ENCODE measurements around the gene TRIP12.

DNA sequence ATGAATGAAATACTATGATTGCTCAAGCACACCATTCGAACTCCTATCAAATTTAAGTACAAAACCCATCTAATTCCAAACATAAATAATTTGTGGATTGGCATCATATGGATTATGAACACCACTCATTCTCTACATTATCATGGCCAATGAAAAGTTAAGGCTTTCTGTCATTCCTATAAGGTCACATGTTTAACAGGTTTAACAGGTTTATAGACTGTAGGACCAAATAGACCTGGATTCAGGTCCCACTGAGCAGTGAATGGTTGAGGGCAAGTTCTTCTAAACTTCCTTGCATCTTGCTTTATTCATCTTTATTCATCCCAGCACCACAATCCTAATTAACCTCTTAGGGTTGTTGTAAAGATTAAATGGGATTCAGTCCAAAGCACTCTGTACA lies 33.9 kb upstream of the TRIP12 start:
- TF ChIP-seq, protein P1, sequence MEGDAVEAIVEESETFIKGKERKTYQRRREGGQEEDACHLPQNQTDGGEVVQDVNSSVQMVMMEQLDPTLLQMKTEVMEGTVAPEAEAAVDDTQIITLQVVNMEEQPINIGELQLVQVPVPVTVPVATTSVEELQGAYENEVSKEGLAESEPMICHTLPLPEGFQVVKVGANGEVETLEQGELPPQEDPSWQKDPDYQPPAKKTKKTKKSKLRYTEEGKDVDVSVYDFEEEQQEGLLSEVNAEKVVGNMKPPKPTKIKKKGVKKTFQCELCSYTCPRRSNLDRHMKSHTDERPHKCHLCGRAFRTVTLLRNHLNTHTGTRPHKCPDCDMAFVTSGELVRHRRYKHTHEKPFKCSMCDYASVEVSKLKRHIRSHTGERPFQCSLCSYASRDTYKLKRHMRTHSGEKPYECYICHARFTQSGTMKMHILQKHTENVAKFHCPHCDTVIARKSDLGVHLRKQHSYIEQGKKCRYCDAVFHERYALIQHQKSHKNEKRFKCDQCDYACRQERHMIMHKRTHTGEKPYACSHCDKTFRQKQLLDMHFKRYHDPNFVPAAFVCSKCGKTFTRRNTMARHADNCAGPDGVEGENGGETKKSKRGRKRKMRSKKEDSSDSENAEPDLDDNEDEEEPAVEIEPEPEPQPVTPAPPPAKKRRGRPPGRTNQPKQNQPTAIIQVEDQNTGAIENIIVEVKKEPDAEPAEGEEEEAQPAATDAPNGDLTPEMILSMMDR (IDR thresholded peaks at IDR 0.05) = no peak
- no peak for TF ChIP-seq POLR2A (IDR thresholded peaks at IDR 0.05)

All from Peyer's patch (tissue), 4 donors.